GM18873 (cell line): ENCODE results near the gene HYOU1.
"Not testable (repeated sequence)": the region's sequence is repeated elsewhere in the genome, so short reads cannot be mapped to it uniquely, and the experiment has no call there.

ENCODE experiments used
- ATAC-seq: cut with Tn5 transposase; IDR thresholded peaks from one replicate; pipeline ENCODE4 v1.9.1; 2021; ENCODE audit warnings: mild to moderate bottlenecking, moderate library complexity, moderate number of reproducible peaks; ENCODE audit not compliant: unreplicated experiment, low FRiP score

Gene HYOU1, protein sequence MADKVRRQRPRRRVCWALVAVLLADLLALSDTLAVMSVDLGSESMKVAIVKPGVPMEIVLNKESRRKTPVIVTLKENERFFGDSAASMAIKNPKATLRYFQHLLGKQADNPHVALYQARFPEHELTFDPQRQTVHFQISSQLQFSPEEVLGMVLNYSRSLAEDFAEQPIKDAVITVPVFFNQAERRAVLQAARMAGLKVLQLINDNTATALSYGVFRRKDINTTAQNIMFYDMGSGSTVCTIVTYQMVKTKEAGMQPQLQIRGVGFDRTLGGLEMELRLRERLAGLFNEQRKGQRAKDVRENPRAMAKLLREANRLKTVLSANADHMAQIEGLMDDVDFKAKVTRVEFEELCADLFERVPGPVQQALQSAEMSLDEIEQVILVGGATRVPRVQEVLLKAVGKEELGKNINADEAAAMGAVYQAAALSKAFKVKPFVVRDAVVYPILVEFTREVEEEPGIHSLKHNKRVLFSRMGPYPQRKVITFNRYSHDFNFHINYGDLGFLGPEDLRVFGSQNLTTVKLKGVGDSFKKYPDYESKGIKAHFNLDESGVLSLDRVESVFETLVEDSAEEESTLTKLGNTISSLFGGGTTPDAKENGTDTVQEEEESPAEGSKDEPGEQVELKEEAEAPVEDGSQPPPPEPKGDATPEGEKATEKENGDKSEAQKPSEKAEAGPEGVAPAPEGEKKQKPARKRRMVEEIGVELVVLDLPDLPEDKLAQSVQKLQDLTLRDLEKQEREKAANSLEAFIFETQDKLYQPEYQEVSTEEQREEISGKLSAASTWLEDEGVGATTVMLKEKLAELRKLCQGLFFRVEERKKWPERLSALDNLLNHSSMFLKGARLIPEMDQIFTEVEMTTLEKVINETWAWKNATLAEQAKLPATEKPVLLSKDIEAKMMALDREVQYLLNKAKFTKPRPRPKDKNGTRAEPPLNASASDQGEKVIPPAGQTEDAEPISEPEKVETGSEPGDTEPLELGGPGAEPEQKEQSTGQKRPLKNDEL

DNA sequence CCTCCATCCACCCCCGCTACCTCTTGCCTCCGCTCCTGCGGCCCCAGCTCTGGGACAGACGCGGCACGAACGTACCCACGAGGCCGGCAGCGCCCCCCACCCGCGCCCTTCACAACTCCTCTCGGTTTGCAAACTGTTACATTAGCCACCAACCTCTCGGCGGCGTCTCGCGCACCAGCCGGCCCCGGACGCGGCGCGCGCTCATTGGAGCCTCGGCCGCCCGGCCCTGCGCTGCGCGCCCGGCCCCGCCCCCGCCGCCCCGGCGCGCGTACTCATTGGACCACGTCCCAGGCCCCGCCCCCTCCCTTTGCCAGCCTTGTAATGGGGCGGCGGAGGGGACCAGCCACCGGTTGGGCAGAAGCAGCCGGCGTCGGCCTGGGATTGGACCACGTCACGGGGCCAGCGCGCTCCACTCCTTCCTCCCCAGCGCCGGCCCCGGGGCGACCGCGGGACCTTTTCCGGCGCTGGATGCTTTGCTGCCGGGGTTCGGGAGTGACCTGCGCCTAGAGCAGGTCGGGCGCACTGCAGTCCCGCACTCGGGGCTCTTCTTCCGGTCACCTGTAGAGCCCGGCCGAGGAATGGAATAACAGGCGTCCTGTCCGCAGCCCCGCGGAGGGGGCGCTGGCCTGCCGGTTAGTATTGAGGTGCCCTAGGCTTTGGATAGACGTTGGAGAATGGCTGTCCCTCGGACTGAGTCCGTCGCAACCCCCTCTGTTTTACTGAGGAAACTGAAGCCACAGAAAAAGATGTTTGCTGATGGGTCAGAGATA is at the start of gene HYOU1:
Gene HYOU1 (minus strand): TSS at position 206 of the 770 bp plus-strand sequence. CDS start 1,045 bp downstream, outside the sequence.
- ATAC-seq, result peak; percentile 75

- ATAC-seq, result no peak
These were observed 46.8 kb upstream of the HYOU1 start for GRCh38 chr11:119103793-119104192.

DNA sequence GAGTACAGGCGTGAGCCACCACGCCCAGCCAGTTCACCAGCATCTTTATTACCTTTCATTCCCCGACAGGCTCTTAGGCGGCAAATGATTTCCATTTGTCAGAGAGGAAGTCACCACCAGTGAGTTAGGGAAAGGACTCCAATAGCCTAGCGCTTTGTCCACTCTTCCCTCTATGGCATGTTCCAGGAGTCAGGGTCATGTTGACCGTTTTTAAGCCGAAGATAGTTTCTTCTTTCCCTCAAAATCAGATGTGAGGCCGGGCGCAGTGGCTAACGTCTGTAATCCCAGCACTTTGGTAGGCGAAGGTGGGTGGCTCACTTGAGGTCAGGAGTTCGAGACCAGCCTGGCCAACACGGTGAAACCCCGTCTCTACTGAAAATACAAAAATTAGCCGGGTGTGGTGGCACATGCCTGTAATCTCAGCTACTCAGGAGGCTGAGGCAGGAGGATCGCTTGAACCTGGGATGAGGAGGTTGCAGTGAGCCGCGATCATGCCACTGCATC is 46.2 kb upstream of the HYOU1 start:
- ATAC-seq, result not testable (repeated sequence)

- peak; percentile 74 for ATAC-seq
These were observed 44.9 kb upstream of the HYOU1 start, which contains the start of gene DPAGT1 for GRCh38 chr11:119101759-119102423. DPAGT1 (minus strand) TSS chr11:119101853; CDS start chr11:119101655, 198 bp downstream.

- ATAC-seq, result no peak
These were observed 44.2 kb upstream of the HYOU1 start for GRCh38 chr11:119100994-119101758.

GRCh38 chr11:119100246-119100970 is 43.4 kb upstream of the HYOU1 start:
- no peak for ATAC-seq

- no peak for ATAC-seq
These were observed 42.7 kb upstream of the HYOU1 start for GRCh38 chr11:119099711-119100110.

DNA sequence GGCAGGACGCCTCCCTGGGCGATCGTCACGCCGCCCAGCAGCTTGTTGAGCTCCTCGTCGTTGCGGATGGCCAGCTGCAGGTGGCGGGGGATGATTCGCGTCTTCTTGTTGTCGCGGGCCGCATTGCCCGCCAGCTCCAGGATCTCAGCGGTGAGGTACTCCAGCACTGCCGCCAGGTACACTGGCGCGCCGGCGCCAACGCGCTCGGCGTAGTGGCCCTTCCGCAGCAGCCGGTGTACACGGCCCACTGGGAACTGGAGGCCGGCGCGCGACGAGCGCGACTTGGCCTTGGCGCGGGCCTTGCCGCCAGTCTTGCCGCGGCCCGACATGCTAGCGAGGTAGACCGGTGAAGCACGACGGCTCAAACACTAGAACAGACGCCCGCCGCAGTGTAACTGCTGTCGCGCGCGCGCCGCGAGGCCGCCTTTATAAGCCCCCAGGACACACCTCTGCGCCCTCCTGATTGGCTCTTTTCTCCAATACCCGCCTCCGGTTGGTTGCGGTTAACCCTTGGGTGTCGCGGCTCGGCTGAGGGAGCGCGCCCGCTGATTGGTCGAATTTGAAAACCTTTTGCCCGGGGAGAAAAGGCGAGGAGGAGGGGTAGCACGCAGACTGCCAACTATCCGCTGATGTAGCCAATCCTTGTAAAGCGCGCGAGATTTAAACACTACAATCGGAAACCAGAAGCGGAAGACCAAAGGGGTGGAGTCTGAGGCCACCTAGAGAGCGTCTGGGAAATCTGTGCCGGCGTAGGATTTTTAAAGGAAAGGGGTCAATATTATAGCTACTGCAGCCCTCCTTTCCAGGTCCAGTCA is 38.3 kb upstream of the HYOU1 start:
- peak; percentile 79 for ATAC-seq

- ATAC-seq, result peak; percentile 17
These were observed 37.7 kb upstream of the HYOU1 start for GRCh38 chr11:119094816-119095065.

- ATAC-seq, result no peak
These were observed 37.2 kb upstream of the HYOU1 start for GRCh38 chr11:119093942-119094815.

DNA sequence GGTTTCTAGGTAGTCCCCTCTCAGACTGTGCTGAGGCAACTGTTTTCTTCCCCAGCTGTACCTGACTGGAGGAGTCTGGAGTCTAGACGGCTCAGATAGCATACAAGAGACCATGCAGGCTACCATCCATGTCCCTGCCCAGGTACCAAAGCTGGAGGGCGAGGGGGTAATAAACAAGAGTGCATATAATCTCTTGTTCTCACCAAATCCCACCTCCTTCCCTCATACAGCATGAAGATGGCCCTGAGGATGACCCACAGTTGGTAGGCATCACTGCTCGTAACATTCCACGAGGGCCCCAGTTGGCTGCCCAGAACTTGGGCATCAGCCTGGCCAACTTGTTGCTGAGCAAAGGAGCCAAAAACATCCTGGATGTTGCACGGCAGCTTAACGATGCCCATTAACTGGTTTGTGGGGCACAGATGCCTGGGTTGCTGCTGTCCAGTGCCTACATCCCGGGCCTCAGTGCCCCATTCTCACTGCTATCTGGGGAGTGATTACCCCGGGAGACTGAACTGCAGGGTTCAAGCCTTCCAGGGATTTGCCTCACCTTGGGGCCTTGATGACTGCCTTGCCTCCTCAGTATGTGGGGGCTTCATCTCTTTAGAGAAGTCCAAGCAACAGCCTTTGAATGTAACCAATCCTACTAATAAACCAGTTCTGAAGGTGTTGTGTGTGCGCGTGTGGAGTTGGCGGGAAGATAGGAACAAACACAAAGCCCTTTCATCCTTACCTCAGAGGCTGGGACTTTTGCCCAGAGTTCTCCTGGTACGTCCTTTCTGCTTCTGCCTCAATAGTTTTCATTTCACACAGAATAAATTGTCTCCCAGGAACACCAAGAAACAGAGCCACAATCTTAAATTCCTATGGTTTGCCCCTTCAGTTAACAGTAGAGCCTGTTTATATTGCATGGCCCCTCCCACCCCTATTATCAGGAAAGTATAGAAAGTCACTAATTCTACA is 36.2 kb upstream of the HYOU1 start:
- ATAC-seq, result no peak

GRCh38 chr11:119091966-119092879 is 35.2 kb upstream of the HYOU1 start:
- no peak for ATAC-seq

DNA sequence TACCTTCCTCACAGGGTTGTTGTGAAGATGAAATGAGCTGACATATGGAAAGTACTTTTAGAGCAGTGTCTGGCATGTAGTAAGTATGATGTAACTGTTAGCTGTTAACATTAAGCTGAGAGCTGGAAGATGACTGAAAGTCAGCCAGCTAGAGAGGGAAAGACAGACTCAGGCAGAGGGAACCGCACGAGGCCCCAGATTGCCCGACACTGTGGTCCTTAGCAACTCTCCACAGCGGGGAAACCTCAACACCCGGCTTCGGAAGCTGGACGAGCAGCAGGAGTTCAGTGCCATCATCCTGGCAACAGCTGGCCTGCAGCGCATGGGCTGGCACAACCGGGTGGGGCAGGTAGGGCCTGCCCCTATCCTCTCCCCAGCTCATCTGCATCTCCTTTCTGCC is 34.2 kb upstream of the HYOU1 start:
- no peak for ATAC-seq

- no peak for ATAC-seq
These were observed 32.3 kb upstream of the HYOU1 start for GRCh38 chr11:119089319-119089718.

DNA sequence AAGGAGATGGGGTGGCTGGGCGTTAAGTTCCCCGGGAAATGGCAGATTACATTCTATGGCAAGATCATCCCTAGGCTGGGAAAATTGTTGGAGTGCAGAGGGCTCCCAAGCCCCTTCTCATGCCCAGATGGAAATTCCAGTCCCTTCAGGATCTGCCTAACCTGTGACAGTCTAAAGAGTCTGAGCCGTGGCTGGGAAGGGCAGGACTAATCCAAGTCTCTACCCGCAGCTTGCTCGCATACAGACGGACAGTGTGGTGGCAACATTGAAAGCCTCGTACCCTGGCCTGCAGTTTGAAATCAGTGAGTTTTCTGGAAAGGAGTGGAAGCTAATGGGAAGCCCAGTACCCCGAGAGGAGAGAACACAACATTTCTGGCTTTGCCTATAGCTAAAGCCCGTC is 31.4 kb upstream of the HYOU1 start:
- ATAC-seq, result no peak
